Mammary epithelial cell (primary cell): ENCODE measurements around the gene HSCB.

Experiments used
- CTCF ChIP-seq, 2 donors: IDR thresholded peaks in 1 of 2; conservative IDR thresholded peaks in 1 of 2; 2 replicates each; pipeline ENCODE4 v1.5.1; 2011 to 2012; ENCODE audit warnings: inconsistent platforms in 2 of 2, low read length in 2 of 2, mild to moderate bottlenecking in 2 of 2, control low read depth in 1 of 2, low read depth in 1 of 2; ENCODE audit not compliant: insufficient read depth in 1 of 2; ENCODE audit errors: extremely low read depth in 1 of 2
- EZH2 ChIP-seq: IDR thresholded peaks from 2 replicates; pipeline ENCODE4 v1.6.1; 2012; ENCODE audit warnings: low read length, inconsistent platforms, borderline replicate concordance

- TF ChIP-seq EZH2 (no peak), CTCF (conservative IDR thresholded peaks at IDR 0.05 in 1 of 2, IDR thresholded peaks at IDR 0.05 in 1 of 2; ENCODE audit: extremely low read depth in 1 of 2, insufficient read depth in 1 of 2, low read depth in 1 of 2, low read length in 2 of 2) (no peak)
Measured at GRCh38 chr22:28791124-28791523, 49.3 kb downstream of the HSCB start.
